ENCODE results near the gene GPR89A.
"Not testable (repeated sequence)": the region's sequence is repeated elsewhere in the genome, so short reads cannot be mapped to it uniquely, and the experiment has no call there.

DNA sequence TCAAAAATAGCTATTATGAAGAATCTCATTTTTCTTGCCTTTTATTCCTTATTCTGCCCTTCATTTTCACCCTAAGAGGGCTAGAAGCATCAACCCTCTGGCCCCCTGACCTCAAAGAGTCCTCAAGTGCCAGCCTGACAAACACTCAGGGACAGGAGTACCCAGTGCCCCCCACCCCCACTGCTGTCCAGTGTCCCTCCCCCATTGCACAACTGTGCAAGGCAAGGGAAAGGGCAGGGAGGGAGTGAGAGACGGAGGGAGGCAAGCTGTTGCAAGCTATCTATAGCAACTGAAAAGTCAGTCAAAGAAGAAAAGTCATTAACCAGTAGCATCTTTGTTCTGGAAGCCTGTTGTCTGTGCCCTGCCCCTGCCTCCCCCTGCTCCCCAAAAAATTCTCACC is 78.3 kb downstream of the GPR89A start:
- TF ChIP-seq CTCF (conservative IDR thresholded peaks at IDR 0.05; ENCODE audit: low read length); EZH2phosphoT487 (IDR thresholded peaks at IDR 0.05; ENCODE audit: borderline replicate concordance): not testable (repeated sequence)
